ENCODE data around the gene ZNF358.

DNA sequence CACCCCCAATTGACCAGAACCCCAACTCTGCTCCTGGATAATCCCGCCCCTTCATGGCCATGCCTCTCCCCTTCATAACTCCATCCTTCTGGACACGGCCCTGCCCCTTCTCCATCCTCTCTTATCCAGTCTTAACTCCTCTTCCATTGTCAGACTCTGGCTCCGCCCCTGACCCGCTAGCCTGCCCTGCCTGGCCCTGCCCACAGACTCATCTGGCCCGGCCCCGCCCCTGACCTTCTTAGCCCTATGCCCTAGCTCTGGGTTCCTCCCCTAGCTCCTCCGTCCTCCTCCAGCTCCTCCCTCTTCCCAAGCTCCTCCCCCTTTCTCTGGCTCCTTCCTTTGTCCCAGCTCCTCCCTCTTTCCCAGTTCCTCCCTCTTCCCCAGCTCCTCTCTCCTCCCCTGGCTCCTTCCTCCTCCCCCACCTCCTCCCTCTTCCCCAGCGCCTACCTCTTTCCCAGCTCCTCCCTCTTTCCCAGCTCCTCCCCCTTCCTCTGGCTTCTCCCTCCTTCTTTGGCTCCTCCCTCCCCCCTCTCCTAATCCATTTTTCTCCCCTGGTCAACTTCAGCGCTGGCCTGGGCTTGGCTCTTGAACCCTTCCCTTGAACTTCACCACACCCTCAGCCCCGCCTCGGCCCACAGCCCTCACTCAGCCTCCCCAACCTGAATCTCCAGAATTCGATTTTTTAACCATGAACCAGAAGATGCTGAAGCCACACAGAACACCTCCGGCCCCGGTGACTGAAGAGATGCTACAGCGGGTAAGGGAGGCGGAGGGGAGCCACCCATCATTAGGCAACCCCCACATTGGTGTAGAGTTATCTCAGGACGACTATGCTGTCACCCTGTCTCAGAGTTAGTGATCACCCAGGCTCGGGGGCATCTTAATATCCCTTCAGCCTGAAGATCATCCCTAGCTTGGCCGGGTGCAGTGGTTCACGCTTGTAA, 9.2 kb upstream of the ZNF358 start:
- TF ChIP-seq, protein P1, sequence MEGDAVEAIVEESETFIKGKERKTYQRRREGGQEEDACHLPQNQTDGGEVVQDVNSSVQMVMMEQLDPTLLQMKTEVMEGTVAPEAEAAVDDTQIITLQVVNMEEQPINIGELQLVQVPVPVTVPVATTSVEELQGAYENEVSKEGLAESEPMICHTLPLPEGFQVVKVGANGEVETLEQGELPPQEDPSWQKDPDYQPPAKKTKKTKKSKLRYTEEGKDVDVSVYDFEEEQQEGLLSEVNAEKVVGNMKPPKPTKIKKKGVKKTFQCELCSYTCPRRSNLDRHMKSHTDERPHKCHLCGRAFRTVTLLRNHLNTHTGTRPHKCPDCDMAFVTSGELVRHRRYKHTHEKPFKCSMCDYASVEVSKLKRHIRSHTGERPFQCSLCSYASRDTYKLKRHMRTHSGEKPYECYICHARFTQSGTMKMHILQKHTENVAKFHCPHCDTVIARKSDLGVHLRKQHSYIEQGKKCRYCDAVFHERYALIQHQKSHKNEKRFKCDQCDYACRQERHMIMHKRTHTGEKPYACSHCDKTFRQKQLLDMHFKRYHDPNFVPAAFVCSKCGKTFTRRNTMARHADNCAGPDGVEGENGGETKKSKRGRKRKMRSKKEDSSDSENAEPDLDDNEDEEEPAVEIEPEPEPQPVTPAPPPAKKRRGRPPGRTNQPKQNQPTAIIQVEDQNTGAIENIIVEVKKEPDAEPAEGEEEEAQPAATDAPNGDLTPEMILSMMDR (IDR thresholded peaks at IDR 0.05), result no peak
- no peak for TF ChIP-seq POLR2A (IDR thresholded peaks at IDR 0.05)

All from right lobe of liver (tissue), 4 donors.